Astrocyte (in vitro differentiated cells and primary cell): ENCODE results near the gene APOBR. TPM values are rescaled to one million over a fixed set of nuclear protein-coding genes. Genes with fewer than 3 reads are reported as not detected.
"Not testable (repeated sequence)": the region's sequence is repeated elsewhere in the genome, so short reads cannot be mapped to it uniquely, and the experiment has no call there.

Experiments used
- DNase-seq: peaks from one replicate; pipeline ENCODE4 v3.0.0-alpha.2; 2010; ENCODE audit warnings: low read depth
- FAIRE-seq: peaks from 2 replicates; lab custom pipeline; 2011; peaks lifted over from hg19 to GRCh38; lab: Jason Lieb, UNC
- H2AFZ ChIP-seq: 2 replicates; pipeline ENCODE4 v1.6.0; 2012; ENCODE audit warnings: low read depth, low read length, inconsistent platforms
- H3K27ac ChIP-seq: 2 replicates; pipeline ENCODE4 v1.5.1; 2011; ENCODE audit warnings: low read depth, low read length, inconsistent platforms
- H3K27me3 ChIP-seq: 2 replicates; pipeline ENCODE4 v1.6.0; 2011; ENCODE audit warnings: low read length, inconsistent platforms; ENCODE audit not compliant: insufficient read depth
- H3K36me3 ChIP-seq: 2 replicates; pipeline ENCODE4 v1.5.1; 2011; ENCODE audit warnings: low read length, inconsistent platforms; ENCODE audit not compliant: insufficient read depth
- H3K4me1 ChIP-seq: 2 replicates; pipeline ENCODE4 v1.5.1; 2011; ENCODE audit warnings: low read length, inconsistent platforms; ENCODE audit not compliant: insufficient read depth
- H3K4me2 ChIP-seq: 2 replicates; pipeline ENCODE4 v1.6.0; 2012; ENCODE audit warnings: low read length, inconsistent platforms
- H3K4me3 ChIP-seq: 2 replicates; pipeline ENCODE4 v1.5.1; 2011; ENCODE audit warnings: low read depth, mild to moderate bottlenecking, low read length, inconsistent platforms; ENCODE audit not compliant: insufficient read depth
- H3K79me2 ChIP-seq: 2 replicates; pipeline ENCODE4 v1.6.0; 2012; ENCODE audit warnings: mild to moderate bottlenecking, low read length, inconsistent platforms; ENCODE audit not compliant: insufficient read depth
- H3K9ac ChIP-seq: 2 replicates; pipeline ENCODE4 v1.6.0; 2012; ENCODE audit warnings: mild to moderate bottlenecking, low read length, inconsistent platforms
- H3K9me3 ChIP-seq: 2 replicates; pipeline ENCODE4 v1.5.1; 2012; ENCODE audit warnings: low read depth, mild to moderate bottlenecking, low read length, inconsistent platforms; ENCODE audit not compliant: insufficient read depth
- H4K20me1 ChIP-seq: 2 replicates; pipeline ENCODE4 v1.6.0; 2012; ENCODE audit warnings: low read length, inconsistent platforms; ENCODE audit not compliant: insufficient read depth
- H3K27ac Mint-ChIP-seq: one replicate; pipeline ENCODE4 v1.8.0; 2021; ENCODE audit warnings: mild to moderate bottlenecking, mixed read lengths; ENCODE audit not compliant: unreplicated experiment
- H3K27me3 Mint-ChIP-seq: one replicate; pipeline ENCODE4 v1.8.0; 2021; ENCODE audit warnings: low read depth, mixed read lengths; ENCODE audit not compliant: unreplicated experiment
- H3K36me3 Mint-ChIP-seq: one replicate; pipeline ENCODE4 v1.8.0; 2021; ENCODE audit warnings: low read depth, mixed read lengths; ENCODE audit not compliant: unreplicated experiment
- H3K4me1 Mint-ChIP-seq: one replicate; pipeline ENCODE4 v1.8.0; 2021; ENCODE audit warnings: low read depth, mixed read lengths; ENCODE audit not compliant: unreplicated experiment
- H3K4me3 Mint-ChIP-seq: one replicate; pipeline ENCODE4 v1.8.0; 2021; ENCODE audit warnings: mild to moderate bottlenecking, moderate library complexity, mixed read lengths; ENCODE audit not compliant: unreplicated experiment
- H3K9me3 Mint-ChIP-seq: one replicate; pipeline ENCODE4 v1.8.0; 2021; ENCODE audit warnings: mild to moderate bottlenecking, mixed read lengths; ENCODE audit not compliant: unreplicated experiment
- EZH2 ChIP-seq: IDR thresholded peaks from 2 replicates; pipeline ENCODE4 v1.6.1; 2012; ENCODE audit warnings: mild to moderate bottlenecking, low read length, inconsistent platforms; ENCODE audit not compliant: insufficient read depth
- total RNA-seq: library from RNA; stranded (reverse); gene quantifications from 2 replicates; pipeline ENCODE4 v1.2.1, GENCODE V29; 2021
- TF ChIP-seq, protein P1 (sequence below): IDR thresholded peaks from 2 replicates; pipeline ENCODE4 v1.5.1; 2011; ENCODE audit warnings: low read depth, mild to moderate bottlenecking, inconsistent platforms, low read length, moderate library complexity; ENCODE audit not compliant: insufficient read depth

APOBR gene
- total RNA-seq, 1 donor from 2014 or later: not detected

- no peak for DNase-seq
- H3K27ac Mint-ChIP-seq: no peak overlapping the region
- no peaks in the 10 kb centered on the region for H4K20me1 ChIP-seq
- H3K9me3 Mint-ChIP-seq: no peaks in the 10 kb centered on the region
- no peak overlapping the region for H3K4me2 ChIP-seq
- no peaks in the 10 kb centered on the region for H3K9me3 ChIP-seq
- peaks cover 5% of the 10 kb centered on the region for H3K36me3 Mint-ChIP-seq
- H3K27me3 Mint-ChIP-seq: no peaks in the 10 kb centered on the region
- no peaks in the 10 kb centered on the region for H3K79me2 ChIP-seq
- no peak overlapping the region for H2AFZ ChIP-seq
- no peak for TF ChIP-seq EZH2
- TF ChIP-seq, protein P1, sequence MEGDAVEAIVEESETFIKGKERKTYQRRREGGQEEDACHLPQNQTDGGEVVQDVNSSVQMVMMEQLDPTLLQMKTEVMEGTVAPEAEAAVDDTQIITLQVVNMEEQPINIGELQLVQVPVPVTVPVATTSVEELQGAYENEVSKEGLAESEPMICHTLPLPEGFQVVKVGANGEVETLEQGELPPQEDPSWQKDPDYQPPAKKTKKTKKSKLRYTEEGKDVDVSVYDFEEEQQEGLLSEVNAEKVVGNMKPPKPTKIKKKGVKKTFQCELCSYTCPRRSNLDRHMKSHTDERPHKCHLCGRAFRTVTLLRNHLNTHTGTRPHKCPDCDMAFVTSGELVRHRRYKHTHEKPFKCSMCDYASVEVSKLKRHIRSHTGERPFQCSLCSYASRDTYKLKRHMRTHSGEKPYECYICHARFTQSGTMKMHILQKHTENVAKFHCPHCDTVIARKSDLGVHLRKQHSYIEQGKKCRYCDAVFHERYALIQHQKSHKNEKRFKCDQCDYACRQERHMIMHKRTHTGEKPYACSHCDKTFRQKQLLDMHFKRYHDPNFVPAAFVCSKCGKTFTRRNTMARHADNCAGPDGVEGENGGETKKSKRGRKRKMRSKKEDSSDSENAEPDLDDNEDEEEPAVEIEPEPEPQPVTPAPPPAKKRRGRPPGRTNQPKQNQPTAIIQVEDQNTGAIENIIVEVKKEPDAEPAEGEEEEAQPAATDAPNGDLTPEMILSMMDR: no peak
- FAIRE-seq: no peak
- no peaks in the 10 kb centered on the region for H3K4me1 ChIP-seq
- no peaks in the 10 kb centered on the region for H3K4me1 Mint-ChIP-seq
- no peak overlapping the region for H3K4me3 ChIP-seq
- no peaks in the 10 kb centered on the region for H3K27me3 ChIP-seq
- no peaks in the 10 kb centered on the region for H3K36me3 ChIP-seq
- no peak overlapping the region for H3K4me3 Mint-ChIP-seq
- no peak overlapping the region for H3K9ac ChIP-seq
- no peak overlapping the region for H3K27ac ChIP-seq
These were observed 15.8 kb upstream of the APOBR start for GRCh38 chr16:28478506-28479180.

DNA sequence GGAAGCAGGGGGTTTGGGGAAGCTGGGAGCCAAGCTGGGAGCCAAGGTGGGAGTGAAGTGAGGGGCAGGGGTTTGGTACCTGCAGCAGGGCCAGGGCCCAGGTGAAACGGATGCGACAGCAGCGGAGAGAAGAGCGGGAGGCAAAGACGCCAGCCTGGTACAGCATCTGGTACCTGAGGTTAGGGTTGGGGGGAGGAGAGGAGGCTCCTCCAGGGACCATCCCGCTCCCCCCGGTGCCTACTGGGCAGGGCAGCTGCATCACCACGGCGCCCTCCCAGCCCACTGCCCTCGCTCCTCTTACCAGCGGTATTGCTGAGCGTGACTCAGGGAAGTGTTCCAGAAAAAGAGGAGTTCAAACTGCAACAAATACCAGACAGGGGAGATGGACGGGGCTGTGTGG, 12.4 kb upstream of the APOBR start:
- Histone ChIP-seq H3K79me2 (no peaks in the 10 kb centered on the region), H3K4me1 (no peaks in the 10 kb centered on the region), H3K9ac (no peak overlapping the region), H2AFZ (no peak overlapping the region), H3K27ac (no peak overlapping the region), H3K4me2 (no peak overlapping the region), H3K36me3 (no peaks in the 10 kb centered on the region), H4K20me1 (no peaks in the 10 kb centered on the region), H3K27me3 (no peaks in the 10 kb centered on the region), H3K4me3 (no peak overlapping the region), H3K9me3 (no peaks in the 10 kb centered on the region)
- DNase-seq: no peak
- FAIRE-seq: no peak
- Mint-ChIP-seq H3K9me3 (no peaks in the 10 kb centered on the region), H3K27ac (no peak overlapping the region), H3K4me1 (no peaks in the 10 kb centered on the region), H3K4me3 (no peak overlapping the region), H3K36me3 (peaks cover 6% of the 10 kb centered on the region), H3K27me3 (no peaks in the 10 kb centered on the region)
- TF ChIP-seq, protein P1: no peak
- no peak for TF ChIP-seq EZH2

DNA sequence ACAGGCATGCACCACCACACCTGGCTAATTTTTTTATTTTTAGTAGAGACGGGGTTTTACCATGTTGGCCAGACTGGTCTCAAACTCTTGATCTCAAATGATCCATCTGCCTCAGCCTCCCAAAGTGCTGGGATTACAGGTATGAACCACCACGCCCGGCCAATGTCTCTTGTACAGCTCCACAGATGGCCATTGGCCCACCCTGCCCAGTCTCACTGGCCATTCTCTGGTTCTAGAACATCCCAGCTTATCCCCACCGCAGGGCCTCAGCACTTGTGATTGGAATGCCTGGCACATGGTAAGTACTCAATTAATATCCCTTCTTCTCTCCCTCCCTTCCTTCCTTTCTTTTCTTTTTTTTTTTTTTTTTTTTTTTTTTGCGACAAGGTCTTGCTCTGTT, 11.1 kb upstream of the APOBR start:
- H3K36me3 Mint-ChIP-seq, FAIRE-seq, H3K9me3 Mint-ChIP-seq: not testable (repeated sequence)

More for the DNA sequence above, 11.1 kb upstream of the APOBR start:
- not testable (repeated sequence) for H3K9me3 ChIP-seq, H3K4me1 ChIP-seq, H3K27ac Mint-ChIP-seq, DNase-seq, H3K4me1 Mint-ChIP-seq, H3K4me2 ChIP-seq, H3K27me3 Mint-ChIP-seq, H4K20me1 ChIP-seq, H3K4me3 ChIP-seq, H2AFZ ChIP-seq, H3K27me3 ChIP-seq, H3K79me2 ChIP-seq, H3K4me3 Mint-ChIP-seq, H3K36me3 ChIP-seq, H3K27ac ChIP-seq, H3K9ac ChIP-seq
